Neutrophil (primary cell): ENCODE results near the gene RAB40C.

ENCODE experiments used
- H3K27ac ChIP-seq: fragments of 200-600 bp; sonication (generic); 2 replicates; pipeline ENCODE4 v1.5.1; 2016; ENCODE audit warnings: mild to moderate bottlenecking, moderate library complexity
- H3K27me3 ChIP-seq: fragments of 200-600 bp; sonication (generic); 2 replicates; pipeline ENCODE4 v1.6.0; 2016; ENCODE audit warnings: mild to moderate bottlenecking
- H3K36me3 ChIP-seq: fragments of 200-600 bp; sonication (generic); 2 replicates; pipeline ENCODE4 v1.5.1; 2017
- H3K4me1 ChIP-seq, 2 experiments: fragments of 200-600 bp in 1 of 2; sonication (generic) in 1 of 2; 1 replicate in 1 of 2; 2 replicates in 1 of 2; pipeline versions ENCODE4 v1.5.1 to v1.6.1; 2013 to 2016; ENCODE audit warnings: low read depth in 1 of 2, low read length in 1 of 2, mild to moderate bottlenecking in 1 of 2, moderate library complexity in 1 of 2; ENCODE audit not compliant: control insufficient read depth in 1 of 2, insufficient read depth in 1 of 2
- H3K4me3 ChIP-seq, 2 experiments: fragments of 200-600 bp in 1 of 2; sonication (generic) in 1 of 2; 1 replicate in 1 of 2; 2 replicates in 1 of 2; pipeline ENCODE4 v1.5.1; 2013 to 2016; ENCODE audit warnings: low read depth in 1 of 2, low read length in 1 of 2, mild to moderate bottlenecking in 1 of 2, moderate library complexity in 1 of 2
- H3K9me3 ChIP-seq: fragments of 200-600 bp; sonication (generic); 2 replicates; pipeline ENCODE4 v1.5.1; 2016
- TF ChIP-seq, protein P1 (sequence below): fragments of 200-600 bp; sonication (generic); IDR thresholded peaks from 2 replicates; pipeline ENCODE4 v1.5.1; 2016; ENCODE audit warnings: antibody characterized with exemption

Gene RAB40C

DNA sequence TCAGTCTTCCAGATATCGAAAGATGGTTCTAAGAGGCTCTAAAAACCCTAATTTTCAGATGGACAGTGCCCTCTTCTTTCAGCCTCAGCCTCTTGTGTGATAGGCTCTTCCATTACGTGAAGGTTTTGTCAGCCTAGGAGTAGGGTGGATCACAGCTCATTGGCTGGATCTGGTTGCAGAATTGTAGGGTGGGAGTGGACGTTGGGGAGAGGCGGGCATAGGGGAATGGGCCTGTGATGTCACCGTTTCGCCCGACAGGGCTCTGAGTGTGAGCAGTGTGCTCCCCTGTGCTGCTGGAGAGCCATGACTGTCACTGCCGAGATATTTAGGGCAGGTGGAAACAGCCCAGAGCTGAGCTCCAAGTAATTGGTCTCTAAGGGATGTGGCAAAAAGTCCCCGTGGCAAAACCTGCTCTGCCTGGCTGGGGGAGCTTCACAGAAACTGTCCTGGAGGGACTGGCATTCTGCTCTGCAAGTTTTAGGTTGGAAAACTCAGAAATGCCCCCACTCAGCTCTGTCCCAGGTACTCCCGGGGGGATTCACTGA, 34.7 kb downstream of the RAB40C start:
- Histone ChIP-seq H3K36me3 (peaks cover 78% of the 10 kb centered on the region), H3K27ac (no peak overlapping the region), H3K9me3 (no peaks in the 10 kb centered on the region), H3K4me1 (no peaks in the 10 kb centered on the region), H3K4me3 (no peak overlapping the region), H3K27me3 (no peaks in the 10 kb centered on the region)
- TF ChIP-seq, protein P1, sequence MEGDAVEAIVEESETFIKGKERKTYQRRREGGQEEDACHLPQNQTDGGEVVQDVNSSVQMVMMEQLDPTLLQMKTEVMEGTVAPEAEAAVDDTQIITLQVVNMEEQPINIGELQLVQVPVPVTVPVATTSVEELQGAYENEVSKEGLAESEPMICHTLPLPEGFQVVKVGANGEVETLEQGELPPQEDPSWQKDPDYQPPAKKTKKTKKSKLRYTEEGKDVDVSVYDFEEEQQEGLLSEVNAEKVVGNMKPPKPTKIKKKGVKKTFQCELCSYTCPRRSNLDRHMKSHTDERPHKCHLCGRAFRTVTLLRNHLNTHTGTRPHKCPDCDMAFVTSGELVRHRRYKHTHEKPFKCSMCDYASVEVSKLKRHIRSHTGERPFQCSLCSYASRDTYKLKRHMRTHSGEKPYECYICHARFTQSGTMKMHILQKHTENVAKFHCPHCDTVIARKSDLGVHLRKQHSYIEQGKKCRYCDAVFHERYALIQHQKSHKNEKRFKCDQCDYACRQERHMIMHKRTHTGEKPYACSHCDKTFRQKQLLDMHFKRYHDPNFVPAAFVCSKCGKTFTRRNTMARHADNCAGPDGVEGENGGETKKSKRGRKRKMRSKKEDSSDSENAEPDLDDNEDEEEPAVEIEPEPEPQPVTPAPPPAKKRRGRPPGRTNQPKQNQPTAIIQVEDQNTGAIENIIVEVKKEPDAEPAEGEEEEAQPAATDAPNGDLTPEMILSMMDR, result no peak

DNA sequence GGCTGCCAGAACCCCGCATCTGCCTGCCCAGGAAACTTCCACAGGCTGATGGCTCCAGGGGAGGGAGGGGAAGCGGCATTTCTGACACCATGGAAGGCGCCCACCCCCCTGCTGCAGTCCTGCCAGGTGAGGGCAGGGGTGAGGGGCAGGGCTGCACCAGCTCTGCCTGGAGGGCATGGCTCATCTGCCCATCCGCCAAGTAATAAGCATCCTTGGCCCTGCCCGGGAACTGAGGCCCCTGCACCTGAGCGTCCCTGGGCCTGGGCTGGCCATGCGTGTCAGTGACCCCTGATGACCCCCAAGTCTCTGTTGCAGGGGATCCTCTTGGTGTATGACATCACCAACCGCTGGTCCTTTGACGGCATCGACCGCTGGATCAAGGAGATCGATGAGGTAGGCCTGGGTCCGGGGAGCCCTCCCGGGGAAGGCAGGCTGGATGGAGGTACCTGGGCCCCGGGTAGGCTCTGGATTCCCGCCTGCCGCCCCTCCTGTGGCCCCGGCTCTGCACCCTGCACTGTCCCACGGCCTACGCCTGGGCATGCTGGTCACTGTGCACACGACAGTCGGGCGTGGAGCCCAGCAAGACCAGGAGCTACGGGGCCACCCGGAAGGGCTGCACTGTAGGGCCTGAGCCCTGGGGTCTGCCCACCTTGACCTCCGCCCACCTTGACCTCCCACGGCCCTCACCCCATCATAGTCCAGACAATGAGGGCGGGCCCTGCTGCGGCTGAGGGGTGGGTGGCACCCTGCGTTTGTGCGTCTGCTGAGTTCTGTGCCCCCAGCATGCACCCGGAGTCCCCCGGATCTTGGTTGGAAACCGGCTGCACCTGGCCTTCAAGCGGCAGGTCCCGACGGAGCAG, 35.5 kb downstream of the RAB40C start:
- TF ChIP-seq, protein P1, result no peak
- Histone ChIP-seq H3K36me3 (peaks cover 72% of the 10 kb centered on the region), H3K27me3 (peaks cover 5% of the 10 kb centered on the region), H3K4me1 (no peaks in the 10 kb centered on the region), H3K4me3 (no peak overlapping the region), H3K27ac (no peak overlapping the region), H3K9me3 (no peaks in the 10 kb centered on the region)

DNA sequence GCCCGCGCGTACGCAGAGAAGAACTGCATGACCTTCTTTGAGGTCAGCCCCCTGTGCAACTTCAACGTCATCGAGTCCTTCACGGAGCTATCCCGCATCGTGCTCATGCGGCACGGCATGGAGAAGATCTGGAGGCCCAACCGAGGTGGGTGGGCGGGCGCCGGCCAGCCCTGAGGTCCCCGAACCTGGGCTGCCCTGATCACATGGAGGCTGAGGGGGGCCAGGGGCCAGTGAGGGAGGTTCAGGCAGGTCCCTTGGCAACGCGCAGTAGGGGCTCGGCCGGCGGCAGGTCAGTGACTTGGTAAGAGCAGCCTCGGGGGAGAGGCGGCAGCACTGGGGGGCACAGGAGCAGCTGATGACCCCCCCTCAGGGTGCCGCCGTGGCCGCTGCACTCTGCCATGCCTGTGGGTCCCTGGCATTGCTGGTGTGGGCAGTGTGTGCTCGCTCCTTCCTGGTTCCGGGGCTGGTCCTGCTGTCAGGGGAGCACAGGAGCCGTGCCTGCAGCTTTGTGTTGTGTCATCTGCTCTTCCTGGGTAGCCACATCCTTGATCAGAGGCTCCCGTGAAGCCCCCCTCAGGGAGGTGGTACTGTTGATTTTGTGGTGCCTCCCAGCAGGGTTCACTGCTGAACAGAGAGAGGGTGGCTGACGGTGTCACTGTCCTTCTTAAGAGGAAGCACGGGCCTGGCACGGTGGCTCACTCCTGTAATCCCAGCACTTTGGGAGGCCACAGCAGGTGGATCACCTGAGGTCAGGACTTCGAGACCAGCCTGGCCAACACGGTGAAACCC, 36.3 kb downstream of the RAB40C start:
- Histone ChIP-seq H3K27me3 (peaks cover 13% of the 10 kb centered on the region), H3K36me3 (peaks cover 64% of the 10 kb centered on the region), H3K9me3 (no peaks in the 10 kb centered on the region), H3K4me1 (no peaks in the 10 kb centered on the region), H3K27ac (no peak overlapping the region), H3K4me3 (no peak overlapping the region)
- TF ChIP-seq, protein P1, result no peak

GRCh38 chr16:626787-627453, 37.1 kb downstream of the RAB40C start:
- Histone ChIP-seq H3K9me3 (no peaks in the 10 kb centered on the region), H3K27me3 (peaks cover 21% of the 10 kb centered on the region), H3K4me3 (no peak overlapping the region), H3K4me1 (no peaks in the 10 kb centered on the region), H3K27ac (no peak overlapping the region), H3K36me3 (peaks cover 56% of the 10 kb centered on the region)
- TF ChIP-seq, protein P1, result no peak

- H3K4me1 ChIP-seq, result no peaks in the 10 kb centered on the region
- H3K9me3 ChIP-seq, result no peaks in the 10 kb centered on the region
- H3K27ac ChIP-seq, result no peak overlapping the region
- TF ChIP-seq, protein P1, result no peak
- H3K27me3 ChIP-seq, result peaks cover 25% of the 10 kb centered on the region
- H3K4me3 ChIP-seq, result no peak overlapping the region
- peaks cover 56% of the 10 kb centered on the region for H3K36me3 ChIP-seq
These were observed 37.8 kb downstream of the RAB40C start for GRCh38 chr16:627454-628239.
